Spleen (tissue), 7 donors: ENCODE data around the gene VSNL1.

Source experiments
- POLR2A ChIP-seq, 3 donors: fragments of 450-650 bp; IDR thresholded peaks; one replicate each; pipeline ENCODE4 v1.5.1; 2017; ENCODE audit warnings: antibody characterized with exemption in 3 of 3, mild to moderate bottlenecking in 1 of 3
- POLR2AphosphoS5 ChIP-seq, 3 donors: sonication (generic); formaldehyde crosslinking; IDR thresholded peaks; one replicate each; pipeline ENCODE4 v1.5.1; 2017; ENCODE audit warnings: antibody characterized with exemption in 3 of 3
- TF ChIP-seq, protein P1 (sequence below), 11 experiments: fragments of 200-600 bp in 7 of 11; fragments of 450-650 bp in 4 of 11; sonication (generic) in 4 of 11; IDR thresholded peaks in 8 of 11; conservative IDR thresholded peaks in 3 of 11; 1 replicate in 7 of 11; 2 replicates in 4 of 11; pipeline versions ENCODE4 v1.4.0 to v1.8.0; 2016 to 2021; ENCODE audit warnings: antibody characterized with exemption in 11 of 11, inconsistent platforms in 4 of 11, mild to moderate bottlenecking in 1 of 11
- donor health status: DM: no; HTN: no; CAD: no; lungs with moderate emphysema.
- donor health status: DM: no; HTN: no; CAD: no.
- donor health status: DM: no; HTN: no; CAD: no.

GRCh38 chr2:17652681-17653394, 112.3 kb downstream of the VSNL1 start:
- TF ChIP-seq, protein P1, sequence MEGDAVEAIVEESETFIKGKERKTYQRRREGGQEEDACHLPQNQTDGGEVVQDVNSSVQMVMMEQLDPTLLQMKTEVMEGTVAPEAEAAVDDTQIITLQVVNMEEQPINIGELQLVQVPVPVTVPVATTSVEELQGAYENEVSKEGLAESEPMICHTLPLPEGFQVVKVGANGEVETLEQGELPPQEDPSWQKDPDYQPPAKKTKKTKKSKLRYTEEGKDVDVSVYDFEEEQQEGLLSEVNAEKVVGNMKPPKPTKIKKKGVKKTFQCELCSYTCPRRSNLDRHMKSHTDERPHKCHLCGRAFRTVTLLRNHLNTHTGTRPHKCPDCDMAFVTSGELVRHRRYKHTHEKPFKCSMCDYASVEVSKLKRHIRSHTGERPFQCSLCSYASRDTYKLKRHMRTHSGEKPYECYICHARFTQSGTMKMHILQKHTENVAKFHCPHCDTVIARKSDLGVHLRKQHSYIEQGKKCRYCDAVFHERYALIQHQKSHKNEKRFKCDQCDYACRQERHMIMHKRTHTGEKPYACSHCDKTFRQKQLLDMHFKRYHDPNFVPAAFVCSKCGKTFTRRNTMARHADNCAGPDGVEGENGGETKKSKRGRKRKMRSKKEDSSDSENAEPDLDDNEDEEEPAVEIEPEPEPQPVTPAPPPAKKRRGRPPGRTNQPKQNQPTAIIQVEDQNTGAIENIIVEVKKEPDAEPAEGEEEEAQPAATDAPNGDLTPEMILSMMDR (IDR thresholded peaks at IDR 0.05 in 8 of 11, conservative IDR thresholded peaks at IDR 0.05 in 3 of 11): no peak
- TF ChIP-seq POLR2A (IDR thresholded peaks at IDR 0.05) (no peak), POLR2AphosphoS5 (IDR thresholded peaks at IDR 0.05) (no peak)
